Vagina (tissue), 2 donors: ENCODE results near the gene SLC34A3. TPM values are rescaled to one million over a fixed set of nuclear protein-coding genes. Genes with fewer than 3 reads are reported as not detected.

Experiments
- DNase-seq, 2 donors: peaks; one replicate each; pipeline ENCODE4 v3.0.0-alpha.2; 2017; ENCODE audit errors: extremely low spot score in 2 of 2
- H3K27ac ChIP-seq: fragments of 200-600 bp; sonication (generic); one replicate; pipeline ENCODE4 v1.5.1; 2019
- H3K27me3 ChIP-seq: fragments of 200-600 bp; sonication (generic); one replicate; pipeline ENCODE4 v1.5.1; 2019
- H3K36me3 ChIP-seq, 2 donors: fragments of 200-600 bp; sonication (generic); one replicate each; pipeline ENCODE4 v1.5.1; 2017 to 2019
- H3K4me1 ChIP-seq: fragments of 200-600 bp; sonication (generic); one replicate; pipeline ENCODE4 v1.5.1; 2019
- H3K4me3 ChIP-seq, 2 donors: fragments of 200-600 bp; sonication (generic); 1 replicate in 1 of 2; 2 replicates in 1 of 2; pipeline ENCODE4 v1.5.1; 2016 to 2019
- H3K9me3 ChIP-seq: fragments of 200-600 bp; sonication (generic); one replicate; pipeline ENCODE4 v1.5.1; 2019
- CTCF ChIP-seq, 3 experiments: fragments of 450-650 bp in 2 of 3; fragments of 200-600 bp in 1 of 3; sonication (generic) in 1 of 3; IDR thresholded peaks; one replicate each; pipeline ENCODE4 v1.5.1; 2017 to 2019; ENCODE audit warnings: antibody characterized with exemption in 3 of 3, mild to moderate bottlenecking in 2 of 3, moderate library complexity in 2 of 3
- POLR2A ChIP-seq, 2 donors: fragments of 450-650 bp; IDR thresholded peaks; one replicate each; pipeline ENCODE4 v1.6.1; 2017; ENCODE audit warnings: antibody characterized with exemption in 2 of 2, mild to moderate bottlenecking in 2 of 2, moderate library complexity in 2 of 2
- POLR2AphosphoS5 ChIP-seq, 2 donors: sonication (generic); formaldehyde crosslinking; IDR thresholded peaks; one replicate each; pipeline ENCODE4 v1.9.0; 2017; ENCODE audit warnings: antibody characterized with exemption in 2 of 2, mild to moderate bottlenecking in 2 of 2, low read depth in 1 of 2; ENCODE audit not compliant: insufficient read depth in 1 of 2
- intact Hi-C: fragments of 100-400 bp; cut with DNase I; formaldehyde crosslinking; loops from one replicate; pipeline ENCODE4 v1.15.1; 2023
- total RNA-seq: library from RNA; depleted of rRNA; stranded (reverse); fragments of >200 nt; gene quantifications from one replicate; pipeline ENCODE4 v1.2.3, GENCODE V29; 2016

SLC34A3 gene
- total RNA-seq = not detected

GRCh38 chr9:137230705-137231371, at the start of gene SLC34A3:
Gene SLC34A3, plus strand, starts transcription at chr9:137230901. Its CDS starts 802 bp downstream, at chr9:137231703.
- Histone ChIP-seq H3K4me3 (no peak within 1 kb of the TSS), H3K36me3 (no peaks in the 10 kb centered on the region), H3K9me3 (no peaks in the 10 kb centered on the region), H3K27me3 (peaks cover 4% of the 10 kb centered on the region), H3K4me1 (peaks cover 15% of the 10 kb centered on the region), H3K27ac (no peak within 1 kb of the TSS)
- intact Hi-C loops = no loop called here
- TF ChIP-seq CTCF (IDR thresholded peaks at IDR 0.05) = no peak
- no peak for TF ChIP-seq POLR2A (IDR thresholded peaks at IDR 0.05)
- no peak for TF ChIP-seq POLR2AphosphoS5 (IDR thresholded peaks at IDR 0.05; ENCODE audit: insufficient read depth in 1 of 2, low read depth in 1 of 2)
- no peak for DNase-seq

- H3K27ac ChIP-seq = no peak overlapping the region
- intact Hi-C loops = no loop called here
- no peaks in the 10 kb centered on the region for H3K27me3 ChIP-seq
- DNase-seq = no peak
- H3K4me3 ChIP-seq = no peak overlapping the region
- H3K4me1 ChIP-seq = peaks cover 16% of the 10 kb centered on the region
- TF ChIP-seq CTCF (IDR thresholded peaks at IDR 0.05) (no peak), POLR2AphosphoS5 (IDR thresholded peaks at IDR 0.05; ENCODE audit: insufficient read depth in 1 of 2, low read depth in 1 of 2) (no peak), POLR2A (IDR thresholded peaks at IDR 0.05) (no peak)
- H3K9me3 ChIP-seq = no peaks in the 10 kb centered on the region
- peaks cover 0 to 60% of the 10 kb centered on the region in 2 donors for H3K36me3 ChIP-seq
These were observed 49.0 kb upstream of the SLC34A3 start for GRCh38 chr9:137181680-137182079.

GRCh38 chr9:137182836-137183235, 47.9 kb upstream of the SLC34A3 start:
- peaks cover 0 to 59% of the 10 kb centered on the region in 2 donors for H3K36me3 ChIP-seq
- DNase-seq = no peak
- H3K27me3 ChIP-seq = no peaks in the 10 kb centered on the region
- TF ChIP-seq POLR2A (IDR thresholded peaks at IDR 0.05) (no peak), POLR2AphosphoS5 (IDR thresholded peaks at IDR 0.05; ENCODE audit: insufficient read depth in 1 of 2, low read depth in 1 of 2) (no peak), CTCF (IDR thresholded peaks at IDR 0.05) (no peak)
- no peaks in the 10 kb centered on the region for H3K9me3 ChIP-seq
- intact Hi-C loops = no loop called here
- no peak overlapping the region for H3K27ac ChIP-seq
- H3K4me1 ChIP-seq = peaks cover 27% of the 10 kb centered on the region
- no peak overlapping the region for H3K4me3 ChIP-seq

GRCh38 chr9:137183980-137184595, 46.6 kb upstream of the SLC34A3 start:
- DNase-seq = no peak
- TF ChIP-seq POLR2AphosphoS5 (IDR thresholded peaks at IDR 0.05; ENCODE audit: insufficient read depth in 1 of 2, low read depth in 1 of 2) (no peak), POLR2A (IDR thresholded peaks at IDR 0.05) (no peak), CTCF (IDR thresholded peaks at IDR 0.05) (no peak)
- Histone ChIP-seq H3K4me3 (no peak overlapping the region), H3K4me1 (peaks cover 29% of the 10 kb centered on the region), H3K27me3 (no peaks in the 10 kb centered on the region), H3K27ac (no peak overlapping the region), H3K36me3 (peaks cover 0 to 51% of the 10 kb centered on the region in 2 donors), H3K9me3 (no peaks in the 10 kb centered on the region)
- intact Hi-C loops = no loop called here
